ENCODE results near the gene CPD.
"Not testable (repeated sequence)": the region's sequence is repeated elsewhere in the genome, so short reads cannot be mapped to it uniquely, and the experiment has no call there.

Gene CPD

GRCh38 chr17:30454635-30455034, 75.9 kb downstream of the CPD start:
- POLR2A ChIA-PET: no interaction called here
- no peak for DNase-seq (ENCODE audit: low read depth, low spot score)
- H3K4me3 ChIP-seq (ENCODE audit: low read depth, low read length): no peak overlapping the region
- CTCF ChIA-PET: interaction anchor here (1.4 kb wide), 1 partner anchor 22 kb away, joined by 5 read pairs; no protein-coding TSS in a partner anchor
- TF ChIP-seq CTCF (IDR thresholded peaks at IDR 0.05; ENCODE audit: insufficient read depth, low read length, missing control alignments): no peak

- ChIA-PET CTCF (interaction anchor here (1.2 kb wide), 1 partner anchor 18 kb away, joined by 3 read pairs; no protein-coding TSS in a partner anchor), POLR2A (no interaction called here)
- no peak for DNase-seq (ENCODE audit: low read depth, low spot score)
- no peak overlapping the region for H3K4me3 ChIP-seq (ENCODE audit: low read depth, low read length)
- no peak for TF ChIP-seq CTCF (IDR thresholded peaks at IDR 0.05; ENCODE audit: insufficient read depth, low read length, missing control alignments)
These were observed 79.6 kb downstream of the CPD start for GRCh38 chr17:30458371-30458770.

GRCh38 chr17:30458797-30459413, 80.2 kb downstream of the CPD start:
- DNase-seq (ENCODE audit: low read depth, low spot score); H3K4me3 ChIP-seq (ENCODE audit: low read depth, low read length); POLR2A ChIA-PET: not testable (repeated sequence)
- CTCF ChIA-PET: interaction anchor here (1.2 kb wide), 1 partner anchor 17 kb away, joined by 3 read pairs; no protein-coding TSS in a partner anchor

- ChIA-PET POLR2A (no interaction called here), CTCF (interaction anchor here (3.3 kb wide), 1 partner anchor 9 kb away, joined by 44 read pairs; the partner anchor contains the start of gene GOSR1)
- DNase-seq (ENCODE audit: low read depth, low spot score): no peak
- no peak for TF ChIP-seq CTCF (IDR thresholded peaks at IDR 0.05; ENCODE audit: insufficient read depth, low read length, missing control alignments)
- H3K4me3 ChIP-seq (ENCODE audit: low read depth, low read length): no peak overlapping the region
These were observed 89.7 kb downstream of the CPD start for GRCh38 chr17:30468465-30468864.

- no peak for TF ChIP-seq CTCF (IDR thresholded peaks at IDR 0.05; ENCODE audit: insufficient read depth, low read length, missing control alignments)
- no peak for DNase-seq (ENCODE audit: low read depth, low spot score)
- POLR2A ChIA-PET: no interaction called here
- CTCF ChIA-PET: interaction anchor here (1.6 kb wide), 1 partner anchor 8 kb away, joined by 3 read pairs; no protein-coding TSS in a partner anchor
- no peak overlapping the region for H3K4me3 ChIP-seq (ENCODE audit: low read depth, low read length)
These were observed 93.6 kb downstream of the CPD start for GRCh38 chr17:30472238-30472890.

- TF ChIP-seq CTCF (IDR thresholded peaks at IDR 0.05; ENCODE audit: insufficient read depth, low read length, missing control alignments): no peak
- POLR2A ChIA-PET: no interaction called here
- DNase-seq (ENCODE audit: low read depth, low spot score): no peak
- CTCF ChIA-PET: interaction anchor here (0.9 to 4.4 kb wide), 9 partner anchors 10 to 371 kb away, joined by 3 to 29 read pairs (median 12); no protein-coding TSS in a partner anchor
- H3K4me3 ChIP-seq (ENCODE audit: low read depth, low read length): no peak overlapping the region
These were observed 96.5 kb downstream of the CPD start for GRCh38 chr17:30475206-30475605.

Measured in AG04449 (cell line).